Activated T-cell treated with anti-CD3 and anti-CD28 coated beads for 4 hours (primary cell): ENCODE measurements around the gene CYS1.
A peak's percentile ranks its signal among the peaks of the same experiment; 100 is the strongest.
"Not testable (repeated sequence)": the region's sequence is repeated elsewhere in the genome, so short reads cannot be mapped to it uniquely, and the experiment has no call there.

Experiments
- DNase-seq: peaks from one replicate; pipeline ENCODE4 v3.0.0-alpha.2; 2020

CYS1 gene

GRCh38 chr2:10079870-10080535 lies at the start of gene CYS1:
Gene CYS1, minus strand, starts transcription at chr2:10080411. Its CDS starts 188 bp downstream, at chr2:10080223.
- no peak for DNase-seq

GRCh38 chr2:10129490-10129889 lies 49.3 kb upstream of the CYS1 start:
- no peak for DNase-seq

- DNase-seq: no peak
Observed at GRCh38 chr2:10128420-10128819, 48.2 kb upstream of the CYS1 start.

- no peak for DNase-seq
Observed at GRCh38 chr2:10126632-10127026, 46.4 kb upstream of the CYS1 start.

GRCh38 chr2:10125842-10126631 lies 45.8 kb upstream of the CYS1 start:
- no peak for DNase-seq

GRCh38 chr2:10124538-10125045 lies 44.4 kb upstream of the CYS1 start:
- peak; percentile 44 for DNase-seq

GRCh38 chr2:10123281-10123680 lies 43.1 kb upstream of the CYS1 start:
- no peak for DNase-seq

GRCh38 chr2:10122500-10123280 lies 42.5 kb upstream of the CYS1 start, which contains the start of gene RRM2:
Gene RRM2, plus strand, starts transcription at chr2:10122739. Its CDS starts 60 bp downstream, at chr2:10122799.
- peak; percentile 81 for DNase-seq

- no peak for DNase-seq
Observed at GRCh38 chr2:10120877-10121574, 40.8 kb upstream of the CYS1 start.

- peak; percentile 90 for DNase-seq
Observed at GRCh38 chr2:10120158-10120876, 40.1 kb upstream of the CYS1 start.

GRCh38 chr2:10119601-10120157 lies 39.5 kb upstream of the CYS1 start:
- DNase-seq: no peak

- no peak for DNase-seq
Observed at GRCh38 chr2:10119027-10119325, 38.8 kb upstream of the CYS1 start.

GRCh38 chr2:10109311-10109710 lies 29.1 kb upstream of the CYS1 start:
- no peak for DNase-seq

- DNase-seq: not testable (repeated sequence)
Observed at GRCh38 chr2:10104906-10105305, 24.7 kb upstream of the CYS1 start.

GRCh38 chr2:10103179-10103578 lies 23.0 kb upstream of the CYS1 start:
- DNase-seq: no peak

- no peak for DNase-seq
Observed at GRCh38 chr2:10101491-10101890, 21.3 kb upstream of the CYS1 start.

GRCh38 chr2:10097352-10098148 lies 17.3 kb upstream of the CYS1 start:
- no peak for DNase-seq

- DNase-seq: no peak
Observed at GRCh38 chr2:10096641-10097040, 16.4 kb upstream of the CYS1 start.

GRCh38 chr2:10095175-10095574 lies 15.0 kb upstream of the CYS1 start:
- DNase-seq: no peak

GRCh38 chr2:10094271-10094814 lies 14.1 kb upstream of the CYS1 start:
- no peak for DNase-seq

GRCh38 chr2:10091889-10092244 lies 11.7 kb upstream of the CYS1 start:
- not testable (repeated sequence) for DNase-seq
